Gastrocnemius medialis (tissue), 4 donors: Measurements from ENCODE around the gene LRIG1. TPM values are rescaled to one million over a fixed set of nuclear protein-coding genes. Genes with fewer than 3 reads are reported as not detected.
A peak's percentile ranks its signal among the peaks of the same experiment; 100 is the strongest.

Experiments
- ATAC-seq, 2 donors: fragments of 150-250 bp; one replicate each; pipeline ENCODE4 v1.9.1; 2016
- DNase-seq, 2 donors: peaks; one replicate each; pipeline ENCODE4 v3.0.0-alpha.2; 2019
- H3K27ac ChIP-seq, 4 donors: fragments of 200-600 bp; sonication (generic); 1 replicate in 1 of 4; 2 replicates in 3 of 4; pipeline ENCODE4 v1.5.1; 2016 to 2018; ENCODE audit warnings: mild to moderate bottlenecking in 2 of 4, moderate library complexity in 1 of 4
- H3K27me3 ChIP-seq, 3 donors: fragments of 200-600 bp; sonication (generic) in 2 of 3; 1 replicate in 1 of 3; 2 replicates in 2 of 3; pipeline versions ENCODE4 v1.5.1 to v1.6.0; 2016 to 2019; ENCODE audit warnings: mild to moderate bottlenecking in 1 of 3, moderate library complexity in 1 of 3
- H3K36me3 ChIP-seq, 2 donors: fragments of 200-600 bp; sonication (generic) in 1 of 2; one replicate each; pipeline ENCODE4 v1.5.1; 2017 to 2018
- H3K4me1 ChIP-seq, 2 donors: fragments of 200-600 bp; sonication (generic) in 1 of 2; one replicate each; pipeline ENCODE4 v1.5.1; 2016 to 2017; ENCODE audit warnings: mild to moderate bottlenecking in 2 of 2
- H3K4me3 ChIP-seq, 4 donors: fragments of 200-600 bp; sonication (generic) in 3 of 4; 1 replicate in 1 of 4; 2 replicates in 3 of 4; pipeline ENCODE4 v1.5.1; 2016 to 2019; ENCODE audit warnings: mild to moderate bottlenecking in 2 of 4
- H3K9me3 ChIP-seq, 3 donors: fragments of 200-600 bp; sonication (generic) in 2 of 3; 1 replicate in 1 of 3; 2 replicates in 2 of 3; pipeline ENCODE4 v1.5.1; 2016 to 2019
- CTCF ChIP-seq, 5 experiments: fragments of 450-650 bp in 3 of 5; fragments of 200-600 bp in 2 of 5; sonication (generic) in 2 of 5; IDR thresholded peaks in 4 of 5; conservative IDR thresholded peaks in 1 of 5; 1 replicate in 4 of 5; 2 replicates in 1 of 5; pipeline ENCODE4 v1.5.1; 2016 to 2019; ENCODE audit warnings: antibody characterized with exemption in 5 of 5, mild to moderate bottlenecking in 3 of 5, moderate library complexity in 3 of 5
- POLR2A ChIP-seq, 2 donors: fragments of 450-650 bp; IDR thresholded peaks; one replicate each; pipeline ENCODE4 v1.6.1; 2017; ENCODE audit warnings: antibody characterized with exemption in 2 of 2, mild to moderate bottlenecking in 2 of 2, moderate library complexity in 2 of 2
- in situ Hi-C, 4 donors: fragments of 200-750 bp; cut with MboI; loops; one replicate each; pipeline versions ENCODE4 v1.15.0 to v1.8.0; 2017; ENCODE audit warnings: low sequenced_read_pairs in 4 of 4
- intact Hi-C: fragments of 100-400 bp; cut with DNase I; formaldehyde crosslinking; loops from one replicate; pipeline ENCODE4 v1.15.1; 2023; ENCODE audit warnings: low total_unique reads
- total RNA-seq, 4 donors: library from RNA; depleted of rRNA; stranded (reverse); fragments of >200 nt; gene quantifications; one replicate each; pipeline versions ENCODE4 v1.1.0 to v1.2.3, GENCODE V29; 2016

Gene LRIG1
- total RNA-seq, 4 donors from 2014 or later, result 45.3 to 103 (median 58.6) TPM

GRCh38 chr3:66398228-66399025 is 102.4 kb downstream of the LRIG1 start:
- Histone ChIP-seq H3K27me3 (no peaks in the 10 kb centered on the region), H3K36me3 (peaks cover 0 to 19% of the 10 kb centered on the region in 2 donors), H3K4me1 (peaks cover 60 to 72% of the 10 kb centered on the region in 2 donors), H3K4me3 (no peak overlapping the region), H3K27ac (peak overlapping the region; percentile 38 to 87 (median 78)), H3K9me3 (no peaks in the 10 kb centered on the region)
- intact Hi-C loops, result loop anchor here (5.0 kb wide), 1 partner anchor 131 kb away; no protein-coding TSS in a partner anchor
- in situ Hi-C loops, result no loop called here
- DNase-seq (peak; percentile 52 to 67), ATAC-seq (peak; percentile 68 to 72)
- TF ChIP-seq CTCF (IDR thresholded peaks at IDR 0.05 in 4 of 5, conservative IDR thresholded peaks at IDR 0.05 in 1 of 5) (no peak), POLR2A (IDR thresholded peaks at IDR 0.05) (peak in 1 of 2 donors; percentile 17)

- TF ChIP-seq POLR2A (IDR thresholded peaks at IDR 0.05) (no peak), CTCF (IDR thresholded peaks at IDR 0.05 in 4 of 5, conservative IDR thresholded peaks at IDR 0.05 in 1 of 5) (no peak)
- H3K36me3 ChIP-seq, result peaks cover 0 to 19% of the 10 kb centered on the region in 2 donors
- no peak overlapping the region for H3K4me3 ChIP-seq
- ATAC-seq (peak; percentile 69 to 81), DNase-seq (peak; percentile 63 to 74)
- peak overlapping the region; percentile 38 to 87 (median 78) for H3K27ac ChIP-seq
- intact Hi-C loops (loop anchor here (5.0 kb wide), 1 partner anchor 130 kb away; no protein-coding TSS in a partner anchor), in situ Hi-C loops (no loop called here)
- H3K27me3 ChIP-seq, result no peaks in the 10 kb centered on the region
- peaks cover 57 to 75% of the 10 kb centered on the region in 2 donors for H3K4me1 ChIP-seq
- H3K9me3 ChIP-seq, result no peaks in the 10 kb centered on the region
Measured at GRCh38 chr3:66397745-66398144, 103.1 kb downstream of the LRIG1 start.

- no peaks in the 10 kb centered on the region for H3K27me3 ChIP-seq
- no peak overlapping the region for H3K4me3 ChIP-seq
- DNase-seq (no peak), ATAC-seq (no peak)
- TF ChIP-seq POLR2A (IDR thresholded peaks at IDR 0.05), result no peak
- no peak for TF ChIP-seq CTCF (IDR thresholded peaks at IDR 0.05 in 4 of 5, conservative IDR thresholded peaks at IDR 0.05 in 1 of 5)
- H3K4me1 ChIP-seq, result peaks cover 51 to 75% of the 10 kb centered on the region in 2 donors
- intact Hi-C loops, result loop anchor here (5.0 kb wide), 1 partner anchor 130 kb away; no protein-coding TSS in a partner anchor
- H3K36me3 ChIP-seq, result peaks cover 0 to 19% of the 10 kb centered on the region in 2 donors
- in situ Hi-C loops, result no loop called here
- H3K27ac ChIP-seq, result no peak overlapping the region
- H3K9me3 ChIP-seq, result no peaks in the 10 kb centered on the region
Measured at GRCh38 chr3:66396888-66397287, 103.9 kb downstream of the LRIG1 start.

GRCh38 chr3:66396161-66396760 is 104.6 kb downstream of the LRIG1 start:
- in situ Hi-C loops (no loop called here), intact Hi-C loops (loop anchor here (5.0 kb wide), 1 partner anchor 129 kb away; no protein-coding TSS in a partner anchor)
- ATAC-seq, result no peak
- H3K27me3 ChIP-seq, result no peaks in the 10 kb centered on the region
- peaks cover 45 to 70% of the 10 kb centered on the region in 2 donors for H3K4me1 ChIP-seq
- no peak for DNase-seq
- no peak for TF ChIP-seq POLR2A (IDR thresholded peaks at IDR 0.05)
- no peak overlapping the region for H3K27ac ChIP-seq
- H3K9me3 ChIP-seq, result no peaks in the 10 kb centered on the region
- H3K36me3 ChIP-seq, result peaks cover 0 to 19% of the 10 kb centered on the region in 2 donors
- no peak overlapping the region for H3K4me3 ChIP-seq

- Histone ChIP-seq H3K9me3 (no peaks in the 10 kb centered on the region), H3K36me3 (peaks cover 0 to 19% of the 10 kb centered on the region in 2 donors), H3K27me3 (no peaks in the 10 kb centered on the region), H3K4me1 (peaks cover 39 to 64% of the 10 kb centered on the region in 2 donors), H3K27ac (no peak overlapping the region), H3K4me3 (no peak overlapping the region)
- TF ChIP-seq CTCF (IDR thresholded peaks at IDR 0.05 in 4 of 5, conservative IDR thresholded peaks at IDR 0.05 in 1 of 5) (no peak), POLR2A (IDR thresholded peaks at IDR 0.05) (no peak)
- ATAC-seq (no peak), DNase-seq (no peak)
- intact Hi-C loops (loop anchor here (5.0 kb wide), 1 partner anchor 128 kb away; no protein-coding TSS in a partner anchor), in situ Hi-C loops (no loop called here)
Measured at GRCh38 chr3:66395635-66396034, 105.2 kb downstream of the LRIG1 start.
